Stimulated activated CD8-positive, alpha-beta memory T cell treated with anti-CD3 and anti-CD28 coated beads, Interleukin-4, amount 100 ng/mL, for 48 hours (primary cell): ENCODE measurements around the gene TREH.

Experiments
- DNase-seq: peaks from one replicate; pipeline ENCODE4 v3.0.0-alpha.2; 2020

The TREH gene

GRCh38 chr11:118663381-118663780 is 16.1 kb downstream of the TREH start:
- DNase-seq: no peak

- no peak for DNase-seq
Observed at GRCh38 chr11:118662401-118663271, 16.8 kb downstream of the TREH start.

DNA sequence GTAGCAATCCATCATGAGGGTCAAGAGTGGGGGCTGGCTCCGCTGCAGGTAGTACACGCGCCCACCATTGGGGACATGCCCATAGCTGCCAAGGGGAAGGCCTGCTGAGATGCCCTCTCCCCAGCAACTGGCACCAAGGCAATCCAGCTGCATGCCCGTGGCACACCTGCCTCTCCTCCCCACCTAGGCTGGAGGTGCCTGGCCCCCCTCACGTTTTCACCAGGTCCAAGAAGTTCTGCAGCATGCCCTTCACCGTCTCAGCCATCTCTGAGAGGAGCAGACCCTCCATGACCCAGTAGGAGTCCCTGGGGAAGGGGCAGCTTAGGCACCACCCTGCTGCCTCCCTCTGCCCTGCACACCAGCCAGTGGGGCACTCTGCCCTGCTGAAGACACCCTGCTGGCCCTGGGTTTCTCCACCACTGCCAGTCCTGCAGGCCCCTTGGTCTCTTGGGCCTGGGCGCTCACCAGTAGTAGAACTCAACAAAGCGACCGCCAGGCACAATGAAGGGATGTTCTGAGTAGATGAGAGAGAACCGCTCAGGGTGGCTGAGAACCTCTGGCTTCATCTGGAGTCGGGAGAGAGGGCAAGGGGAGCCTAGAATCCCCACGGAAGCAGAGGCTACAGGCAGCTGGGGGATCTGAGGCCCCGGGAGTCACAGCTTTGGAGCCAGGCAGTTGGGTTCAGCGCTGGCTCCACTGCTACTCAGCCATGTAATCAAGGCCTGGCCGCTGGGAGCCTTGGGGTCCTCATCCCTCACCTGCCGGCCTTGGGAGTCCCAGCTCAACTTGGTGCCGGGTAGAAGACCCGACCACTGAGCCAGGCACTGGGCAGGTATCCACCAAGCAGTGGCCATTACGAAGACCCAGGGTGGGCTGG is 17.8 kb downstream of the TREH start:
- no peak for DNase-seq

DNA sequence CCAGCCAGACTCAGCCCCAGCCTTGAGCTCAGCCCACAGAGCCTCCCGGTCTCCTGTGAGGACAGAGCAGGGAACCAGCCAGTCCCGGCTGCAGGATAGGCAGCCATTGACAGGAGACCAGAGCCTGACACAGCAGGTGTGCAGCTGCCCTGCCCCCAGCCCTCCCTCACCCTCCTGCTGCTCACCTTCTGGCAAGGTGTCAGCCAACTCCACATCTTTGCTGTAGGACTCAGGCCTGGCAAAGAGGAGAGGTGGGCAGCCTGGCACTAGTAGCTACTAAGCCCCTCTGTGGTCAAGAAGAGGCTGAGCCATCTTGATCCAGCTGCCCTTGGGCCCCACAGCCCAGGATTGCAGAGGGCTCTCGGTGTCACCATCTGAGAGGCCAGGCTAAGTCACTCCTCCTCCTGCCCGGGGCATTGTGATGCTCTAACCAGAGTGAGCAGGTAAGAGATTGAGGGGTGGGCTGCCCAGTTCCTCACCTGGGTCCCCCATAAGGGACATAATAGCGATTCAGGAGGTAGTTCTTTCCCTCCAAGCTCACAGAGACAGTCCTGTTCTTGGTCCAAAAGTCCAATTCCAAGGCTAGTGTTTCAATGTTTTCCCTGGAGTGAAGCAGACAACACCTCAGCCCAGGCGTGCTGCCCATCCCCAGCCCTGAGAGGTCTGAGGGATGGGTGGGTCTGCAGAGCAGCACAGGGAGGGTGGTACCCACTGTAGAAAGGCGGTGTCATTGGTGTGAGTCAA is 18.6 kb downstream of the TREH start:
- no peak for DNase-seq

GRCh38 chr11:118659953-118660680 is 19.3 kb downstream of the TREH start:
- DNase-seq: no peak

- DNase-seq: peak; percentile 99
Observed at GRCh38 chr11:118659314-118659952, 20.0 kb downstream of the TREH start.

- no peak for DNase-seq
Observed at GRCh38 chr11:118658429-118659313, 20.8 kb downstream of the TREH start.

DNA sequence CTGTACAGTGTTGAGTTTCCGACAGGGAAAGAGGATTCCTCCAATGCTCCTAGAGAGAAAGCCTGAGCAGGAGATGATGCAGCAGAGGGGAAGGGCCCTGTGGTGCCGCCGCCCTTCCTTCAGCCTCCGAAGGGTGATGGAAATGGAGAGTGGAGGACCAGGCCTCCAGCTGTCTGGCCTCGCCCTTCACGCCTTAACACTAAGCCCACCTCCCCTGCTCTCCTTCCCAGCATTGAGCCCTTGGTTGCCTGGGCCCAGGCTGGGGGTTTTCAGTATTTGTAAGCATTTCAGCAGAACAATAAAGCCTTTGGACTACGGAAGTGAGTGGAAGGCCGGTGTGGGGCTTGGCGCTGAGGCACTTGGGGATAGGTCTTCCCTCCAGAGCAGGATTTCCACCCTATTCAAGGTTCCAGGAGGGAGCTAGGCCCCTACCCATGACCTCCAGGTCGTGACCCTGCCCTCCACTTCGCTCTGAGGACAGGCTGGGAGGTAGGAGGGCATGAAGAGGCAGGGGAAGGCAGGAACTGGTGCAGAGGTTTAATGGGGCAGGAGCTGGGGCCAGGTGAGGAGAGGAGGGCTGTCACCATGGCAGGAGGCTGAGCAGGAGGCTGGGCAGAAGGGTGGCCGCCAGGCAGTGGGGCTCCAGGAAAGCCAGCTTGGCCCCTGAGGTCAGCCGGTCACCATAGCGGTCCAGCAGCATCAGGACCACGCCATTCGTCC is 21.6 kb downstream of the TREH start:
- no peak for DNase-seq

DNA sequence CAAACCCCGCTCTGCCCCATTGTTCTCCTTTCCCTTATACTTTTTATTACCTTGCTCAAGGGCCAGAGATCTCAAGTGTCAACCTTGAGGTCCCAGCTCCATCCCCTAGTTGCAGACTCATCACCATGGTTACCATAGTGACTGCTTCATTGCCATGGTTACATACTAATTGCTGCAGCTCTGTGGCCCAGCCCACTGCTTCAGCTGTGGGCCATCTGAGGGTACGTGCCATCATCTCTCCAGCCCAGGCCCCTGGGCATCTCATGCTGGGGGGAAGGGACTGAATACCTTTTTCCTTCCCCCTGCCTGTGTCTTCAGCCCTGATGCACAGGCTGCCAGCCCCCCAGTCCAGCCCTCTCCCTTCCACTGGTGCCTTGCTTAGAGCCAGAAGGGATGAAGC is 22.2 kb downstream of the TREH start:
- no peak for DNase-seq

- DNase-seq: no peak
Observed at GRCh38 chr11:118656563-118657165, 22.8 kb downstream of the TREH start.

- no peak for DNase-seq
Observed at GRCh38 chr11:118655486-118656190, 23.8 kb downstream of the TREH start.

- no peak for DNase-seq
Observed at GRCh38 chr11:118653684-118654390, 25.6 kb downstream of the TREH start.

GRCh38 chr11:118652681-118653181 is 26.7 kb downstream of the TREH start:
- no peak for DNase-seq

- DNase-seq: no peak
Observed at GRCh38 chr11:118651820-118652219, 27.6 kb downstream of the TREH start.

GRCh38 chr11:118650366-118650765 is 29.1 kb downstream of the TREH start:
- no peak for DNase-seq

DNA sequence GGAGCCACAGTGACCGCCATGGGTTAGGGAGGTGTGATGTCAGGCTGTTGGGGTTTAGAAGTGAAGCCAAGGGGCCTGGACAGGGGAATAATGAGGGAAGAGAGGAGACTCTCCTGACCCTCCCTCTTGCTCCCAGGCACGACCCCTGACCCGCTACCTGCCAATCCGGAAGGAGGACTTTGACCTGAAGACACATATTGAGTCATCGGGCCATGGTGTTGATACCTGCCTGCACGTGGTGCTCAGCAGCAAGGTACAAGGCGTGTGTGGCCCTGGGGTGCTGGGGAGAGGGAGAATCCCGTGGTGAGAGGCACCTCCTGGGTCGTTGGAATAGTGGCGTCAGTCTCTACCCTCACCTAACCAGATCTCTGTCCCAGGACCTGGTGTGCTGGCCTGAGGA is 29.5 kb downstream of the TREH start:
- no peak for DNase-seq

- no peak for DNase-seq
Observed at GRCh38 chr11:118648291-118648690, 31.2 kb downstream of the TREH start.

- no peak for DNase-seq
Observed at GRCh38 chr11:118646393-118646792, 33.1 kb downstream of the TREH start.
